GM20000 (cell line): ENCODE measurements around the gene ATG4C.
"Not testable (repeated sequence)": the region's sequence is repeated elsewhere in the genome, so short reads cannot be mapped to it uniquely, and the experiment has no call there.

ENCODE experiments used
- DNase-seq: peaks from one replicate; pipeline ENCODE4 v3.0.0; 2012; ENCODE audit warnings: low spot score
- TF ChIP-seq, protein P1 (sequence below): IDR thresholded peaks from 2 replicates; pipeline ENCODE4 v1.5.1; 2012; ENCODE audit warnings: mild to moderate bottlenecking, control low read depth; ENCODE audit errors: extremely low read depth, missing control alignments

Gene ATG4C

DNA sequence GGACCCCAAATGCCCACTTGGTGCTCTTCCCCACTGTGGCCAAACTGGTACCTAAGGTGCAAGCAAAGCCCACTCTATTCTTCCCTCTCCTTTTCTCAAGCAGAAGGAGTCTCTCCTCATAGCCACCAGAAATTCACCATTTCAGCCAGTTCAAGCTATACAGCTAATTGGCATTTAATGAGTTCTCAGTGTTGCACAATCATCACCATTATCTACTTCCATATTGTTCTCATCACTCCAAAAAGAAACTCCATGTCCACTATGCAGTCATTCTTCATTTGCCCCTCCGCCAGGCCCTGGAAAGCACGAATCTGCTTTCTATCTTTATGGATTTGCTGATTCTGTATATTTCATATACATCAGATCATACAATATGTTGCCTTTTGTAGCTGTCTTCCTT, 9.9 kb upstream of the ATG4C start:
- DNase-seq, result no peak
- TF ChIP-seq, protein P1, sequence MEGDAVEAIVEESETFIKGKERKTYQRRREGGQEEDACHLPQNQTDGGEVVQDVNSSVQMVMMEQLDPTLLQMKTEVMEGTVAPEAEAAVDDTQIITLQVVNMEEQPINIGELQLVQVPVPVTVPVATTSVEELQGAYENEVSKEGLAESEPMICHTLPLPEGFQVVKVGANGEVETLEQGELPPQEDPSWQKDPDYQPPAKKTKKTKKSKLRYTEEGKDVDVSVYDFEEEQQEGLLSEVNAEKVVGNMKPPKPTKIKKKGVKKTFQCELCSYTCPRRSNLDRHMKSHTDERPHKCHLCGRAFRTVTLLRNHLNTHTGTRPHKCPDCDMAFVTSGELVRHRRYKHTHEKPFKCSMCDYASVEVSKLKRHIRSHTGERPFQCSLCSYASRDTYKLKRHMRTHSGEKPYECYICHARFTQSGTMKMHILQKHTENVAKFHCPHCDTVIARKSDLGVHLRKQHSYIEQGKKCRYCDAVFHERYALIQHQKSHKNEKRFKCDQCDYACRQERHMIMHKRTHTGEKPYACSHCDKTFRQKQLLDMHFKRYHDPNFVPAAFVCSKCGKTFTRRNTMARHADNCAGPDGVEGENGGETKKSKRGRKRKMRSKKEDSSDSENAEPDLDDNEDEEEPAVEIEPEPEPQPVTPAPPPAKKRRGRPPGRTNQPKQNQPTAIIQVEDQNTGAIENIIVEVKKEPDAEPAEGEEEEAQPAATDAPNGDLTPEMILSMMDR, result no peak

DNA sequence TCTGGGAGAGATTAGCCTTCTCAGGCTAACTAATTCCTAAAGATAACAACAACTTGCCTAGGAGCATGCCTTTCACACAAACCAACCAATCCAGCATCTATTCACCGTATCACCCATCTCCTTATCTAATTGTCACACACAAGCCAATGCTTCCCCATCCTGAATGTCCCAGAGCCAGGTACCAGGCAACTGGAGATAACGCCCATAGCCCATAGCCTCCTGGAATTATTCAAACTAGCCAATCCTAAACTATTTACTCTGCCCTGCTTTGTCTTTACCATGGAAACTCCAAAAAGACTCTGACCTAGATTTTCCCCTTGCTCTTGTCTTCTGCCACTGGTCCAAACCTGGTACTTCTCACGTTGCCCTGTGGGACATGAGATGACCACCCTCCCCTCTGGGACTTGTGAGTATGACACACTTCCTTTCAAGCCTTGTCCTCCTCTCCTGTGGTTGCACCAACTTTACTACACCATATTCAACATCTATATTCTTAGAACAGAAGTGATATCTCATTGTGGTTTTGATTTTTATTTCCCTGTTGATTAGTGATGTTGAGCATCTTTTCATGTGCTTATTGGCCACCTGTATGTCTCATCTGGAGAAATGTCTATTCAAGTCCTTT, 8.8 kb upstream of the ATG4C start:
- DNase-seq, result no peak
- TF ChIP-seq, protein P1, result no peak

DNA sequence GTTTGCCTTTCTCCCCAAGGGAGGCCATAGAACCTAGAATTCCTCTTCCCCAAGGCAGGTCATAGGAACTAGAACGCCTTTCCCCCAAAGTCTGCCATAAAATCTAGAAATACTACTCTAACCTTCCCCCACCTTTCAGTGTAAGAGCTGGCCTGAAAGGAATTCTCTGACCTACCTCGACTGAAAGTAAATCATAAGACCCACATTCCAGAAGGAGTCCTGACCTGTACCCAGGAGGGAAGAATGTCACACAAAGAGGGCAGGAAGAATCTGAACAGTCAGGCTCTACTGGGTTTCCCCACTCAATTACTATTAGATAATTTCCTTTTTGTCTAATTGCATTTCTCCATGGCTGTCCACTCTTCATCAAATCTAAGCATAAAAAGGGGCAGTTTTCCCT, 5.7 kb upstream of the ATG4C start:
- no peak for DNase-seq
- TF ChIP-seq, protein P1, result no peak

DNA sequence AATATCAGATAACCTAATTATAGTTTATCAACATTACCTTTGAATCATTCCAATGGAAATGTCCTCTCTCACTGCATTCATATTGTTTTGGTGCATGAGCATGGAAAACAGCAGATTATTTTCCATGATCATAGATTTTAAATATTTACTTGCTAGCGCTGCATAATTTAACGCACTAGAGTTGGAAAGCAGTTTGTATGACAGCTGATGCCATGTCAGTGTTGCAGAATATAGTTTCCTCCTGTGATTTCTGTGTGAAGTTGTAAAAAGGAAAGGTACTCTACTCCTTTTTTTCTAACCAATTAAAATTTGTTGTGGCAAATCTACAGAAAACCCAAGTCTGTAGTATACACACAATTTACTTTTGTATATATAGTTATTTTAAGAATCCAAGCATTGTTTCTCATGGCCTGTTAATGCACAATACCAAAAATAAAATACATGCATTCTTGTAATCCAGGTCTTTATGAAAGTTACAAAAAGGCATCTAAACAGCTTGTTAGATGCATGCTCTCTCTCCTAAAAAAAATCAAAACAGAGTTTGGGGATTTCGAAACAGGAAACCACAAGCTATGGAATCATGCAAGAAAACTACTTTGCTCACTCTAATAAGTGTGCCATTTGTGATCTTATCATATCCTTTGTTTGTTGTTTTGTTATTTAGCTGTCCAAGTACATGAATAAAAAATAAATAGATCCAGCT, 1.9 kb upstream of the ATG4C start:
- no peak for DNase-seq
- TF ChIP-seq, protein P1, result no peak

DNA sequence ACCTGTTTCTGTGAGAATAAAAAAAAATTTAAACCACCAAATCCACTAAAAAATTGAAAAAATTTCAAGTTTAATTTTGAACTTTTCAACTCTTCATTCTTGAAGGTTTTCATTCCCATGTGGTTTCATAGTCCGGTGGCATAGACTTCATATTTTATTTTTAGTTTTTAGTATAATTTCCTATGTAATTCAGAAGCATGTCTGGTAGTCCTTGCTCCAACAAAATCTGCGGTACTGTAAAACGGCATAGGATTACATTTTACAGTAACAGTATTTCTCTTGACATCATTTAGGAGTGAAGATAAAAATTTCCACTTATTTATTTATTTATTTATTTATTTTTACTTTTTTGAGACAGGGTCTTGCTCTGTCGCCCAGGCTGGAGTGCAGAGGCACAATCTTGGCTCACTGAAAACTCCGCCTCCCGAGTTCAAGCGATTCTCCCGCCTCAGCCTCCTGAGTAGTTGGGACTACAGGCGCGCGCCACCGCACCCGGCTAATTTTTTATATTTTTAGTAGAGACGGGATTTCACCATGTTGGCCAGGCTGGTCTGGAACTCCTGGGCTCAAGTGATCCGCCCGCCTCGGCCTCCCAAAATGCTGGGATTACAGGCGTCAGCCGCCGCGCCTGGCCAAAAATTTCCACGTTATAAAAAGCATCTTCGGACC, 1.3 kb upstream of the ATG4C start:
- not testable (repeated sequence) for DNase-seq

DNA sequence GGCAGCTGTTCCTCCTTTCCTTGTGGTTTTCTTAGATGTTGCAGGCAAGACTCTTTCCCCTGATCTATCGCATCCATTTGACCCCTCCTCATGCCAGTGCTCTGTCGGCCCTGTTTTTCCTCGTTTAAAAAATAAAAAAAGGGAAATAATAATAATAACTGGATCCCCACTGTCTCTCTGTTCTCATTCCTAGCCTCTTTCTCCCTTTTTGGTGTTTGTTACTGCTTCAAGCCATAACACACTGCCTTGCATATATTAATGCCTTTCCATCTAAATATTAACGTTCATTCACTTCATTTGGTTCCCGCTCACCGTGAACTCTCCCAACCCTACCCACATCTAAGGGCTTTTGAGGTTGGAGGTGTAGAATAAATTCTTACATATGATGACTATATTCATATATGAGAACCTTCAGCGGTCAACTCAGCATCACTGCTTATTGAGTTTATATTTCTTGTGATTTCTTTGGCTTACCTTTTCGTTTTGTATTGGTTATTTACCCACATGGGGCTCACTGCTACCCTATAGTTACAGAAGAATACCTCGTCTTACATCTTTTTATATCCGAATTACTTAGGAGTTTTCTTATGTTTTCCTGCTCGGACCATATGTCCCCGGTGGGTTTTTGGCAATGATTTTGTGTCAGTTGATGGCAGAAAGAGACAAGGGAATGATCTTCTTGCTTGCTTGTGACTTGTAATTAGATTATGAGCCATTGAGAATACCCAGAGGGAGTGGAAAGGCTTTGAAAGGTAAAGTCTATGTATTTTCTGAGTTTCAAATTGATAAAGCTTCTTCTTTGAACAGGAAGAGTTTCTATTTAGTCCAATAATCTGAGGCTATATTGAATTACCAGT, 805 bp downstream of the ATG4C start:
- DNase-seq, result peak; percentile 30
- TF ChIP-seq, protein P1, result no peak

DNA sequence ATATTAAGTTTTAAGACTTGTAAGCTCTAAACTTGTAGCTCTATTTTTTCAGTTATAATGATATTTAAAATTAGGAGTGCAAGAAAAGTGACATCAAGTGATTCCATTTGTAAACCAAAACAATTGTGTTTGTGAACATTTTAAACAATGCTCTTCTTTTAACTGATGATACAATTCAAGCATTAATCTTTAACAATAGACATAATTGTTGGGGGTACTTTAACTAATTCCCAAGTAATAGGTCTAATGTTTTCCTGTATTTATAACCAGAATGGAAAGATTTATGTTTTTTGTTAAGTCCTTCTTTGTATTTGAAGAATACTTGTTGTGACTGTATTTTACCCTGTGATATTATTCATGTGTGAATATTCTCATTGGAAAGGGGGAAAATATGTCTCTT, 6.8 kb downstream of the ATG4C start:
- DNase-seq, result no peak
- TF ChIP-seq, protein P1, result no peak
